ENCODE results near the gene CACNB3.
A peak's percentile ranks its signal among the peaks of the same experiment; 100 is the strongest.
"Not testable (repeated sequence)": the region's sequence is repeated elsewhere in the genome, so short reads cannot be mapped to it uniquely, and the experiment has no call there.

Gene CACNB3

GRCh38 chr12:48857278-48857994 is 39.1 kb downstream of the CACNB3 start:
- DNase-seq, result no peak

- no peak for DNase-seq
Measured at GRCh38 chr12:48858043-48858442, 39.7 kb downstream of the CACNB3 start.

GRCh38 chr12:48859607-48860006 is 41.3 kb downstream of the CACNB3 start:
- no peak for DNase-seq

GRCh38 chr12:48860236-48860635 is 41.9 kb downstream of the CACNB3 start:
- not testable (repeated sequence) for DNase-seq

- DNase-seq, result no peak
Measured at GRCh38 chr12:48861111-48861510, 42.8 kb downstream of the CACNB3 start.

DNA sequence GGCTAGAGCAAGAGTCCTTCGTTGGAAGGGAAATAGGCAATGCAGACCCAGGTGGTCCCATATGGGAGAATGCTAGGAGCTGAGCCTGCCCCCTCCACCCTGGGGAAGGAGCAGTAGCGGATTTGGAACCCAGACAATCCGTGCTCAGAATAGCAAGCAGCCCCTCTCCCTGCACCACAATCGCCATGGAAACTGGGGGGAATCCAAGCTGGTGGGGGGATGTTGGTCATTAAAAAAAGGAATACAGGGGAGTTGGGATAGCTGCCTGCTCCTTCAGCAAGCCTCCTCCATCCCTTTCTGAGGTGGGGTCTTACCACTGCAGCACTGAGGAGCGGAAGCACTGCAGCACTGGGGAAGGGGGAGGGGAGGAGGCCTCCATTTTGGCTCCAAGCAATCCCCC is 44.5 kb downstream of the CACNB3 start:
- DNase-seq, result no peak

DNA sequence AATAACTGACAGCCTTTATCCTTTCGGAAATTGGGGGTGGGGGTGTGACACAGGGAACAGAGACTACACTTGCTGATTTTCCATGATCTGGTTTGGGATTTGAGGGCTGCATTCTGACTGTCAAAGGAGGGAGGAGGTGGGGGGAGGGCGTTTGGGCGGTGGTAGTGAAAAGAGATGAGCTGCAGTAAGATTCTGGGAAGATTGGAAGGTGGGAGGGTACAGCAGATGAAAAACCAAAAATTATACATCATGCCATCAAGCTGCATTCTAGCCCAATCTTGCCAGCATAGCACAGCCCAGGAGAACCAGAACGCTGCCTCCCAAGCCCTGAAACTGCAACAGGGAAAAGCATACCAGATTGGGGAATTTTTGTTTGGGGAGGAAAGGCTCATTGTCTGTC is 45.0 kb downstream of the CACNB3 start:
- no peak for DNase-seq

DNA sequence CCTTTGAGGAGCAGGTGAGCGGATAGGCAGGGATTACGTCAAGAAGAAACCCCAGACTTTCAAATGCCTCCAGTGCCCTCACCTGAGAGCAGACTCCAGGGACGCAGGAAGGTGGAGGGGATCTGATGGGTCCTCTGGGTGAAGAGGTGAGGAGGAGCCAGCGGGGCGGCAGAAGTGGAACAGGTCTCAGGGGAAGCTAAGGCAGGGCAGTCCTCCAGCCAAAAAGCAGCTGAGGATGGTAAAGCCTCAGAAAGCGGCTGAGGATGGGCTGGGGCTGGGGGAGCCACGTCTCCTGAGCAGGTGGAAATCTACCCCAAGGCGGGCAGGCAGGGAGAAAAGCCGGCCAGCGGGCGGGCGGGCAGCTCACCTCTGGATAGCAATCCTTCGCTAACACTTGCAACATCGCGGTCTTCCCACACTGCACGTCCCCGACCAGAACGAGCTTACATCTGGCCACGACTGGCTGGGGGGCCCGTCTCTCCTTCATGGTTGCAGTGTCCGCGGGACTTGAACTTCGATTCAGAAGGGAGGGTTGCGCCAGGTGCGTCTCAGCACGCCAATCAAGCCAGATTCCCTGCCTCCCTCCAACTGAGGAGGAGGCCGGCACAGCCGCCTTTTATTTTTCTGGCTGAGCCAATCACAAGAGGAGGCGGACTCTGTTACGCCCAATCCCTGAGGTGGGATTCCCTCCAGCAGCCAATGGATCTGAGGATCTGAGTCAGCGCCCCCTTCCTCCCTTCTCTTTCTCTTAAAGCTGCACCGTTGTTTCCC is 47.2 kb downstream of the CACNB3 start, which contains the start of gene RND1:
RND1 (minus strand) TSS at position 590 of the 771 bp plus-strand sequence; CDS start at position 487, 103 bp downstream.
- DNase-seq, result peak; percentile 92

- no peak for DNase-seq
Measured at GRCh38 chr12:48866052-48866711, 47.9 kb downstream of the CACNB3 start.

GRCh38 chr12:48868451-48868850 is 50.2 kb downstream of the CACNB3 start:
- DNase-seq, result no peak

GRCh38 chr12:48869191-48869590 is 50.9 kb downstream of the CACNB3 start:
- DNase-seq, result no peak

DNA sequence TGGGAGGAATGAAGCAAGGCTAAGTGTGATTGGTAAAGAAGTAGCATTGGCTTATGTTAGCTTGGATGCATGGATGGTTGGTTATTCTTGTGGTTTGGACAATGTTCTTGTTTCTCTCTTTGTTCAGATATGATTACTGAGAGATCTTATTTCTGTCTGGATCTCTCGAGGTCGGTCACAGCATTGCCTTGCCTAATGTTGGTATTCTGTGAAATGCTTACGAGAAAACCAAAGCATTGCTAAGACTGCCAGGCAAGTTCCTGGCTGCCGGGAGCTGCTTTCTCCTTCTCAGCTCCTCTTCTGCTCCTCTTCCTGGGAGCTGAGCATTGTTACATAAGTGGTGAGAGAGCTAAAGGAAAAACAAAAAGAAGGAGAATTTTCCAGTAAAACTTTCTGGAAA is 54.8 kb downstream of the CACNB3 start:
- no peak for DNase-seq

DNA sequence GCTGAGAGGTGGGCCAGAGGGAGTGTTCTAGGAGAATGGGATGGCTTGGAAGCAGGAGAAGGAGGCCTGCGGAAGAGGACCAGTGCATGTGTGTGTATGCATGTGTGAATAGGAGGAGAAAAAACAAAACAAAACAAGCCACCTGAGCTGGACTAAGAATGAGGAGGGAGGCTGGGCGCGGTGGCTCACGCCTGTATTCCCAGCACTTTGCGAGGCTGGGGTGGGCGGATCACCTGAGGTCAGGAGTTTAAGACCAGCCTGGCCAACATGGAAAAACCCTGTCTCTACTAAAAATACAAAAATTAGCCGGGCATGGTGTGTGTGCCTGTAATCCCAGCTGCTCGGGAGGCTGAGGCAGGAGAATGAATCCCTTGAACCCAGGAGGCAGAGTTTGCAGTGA is 55.2 kb downstream of the CACNB3 start:
- DNase-seq, result not testable (repeated sequence)

GRCh38 chr12:48875944-48876515 is 57.7 kb downstream of the CACNB3 start:
- no peak for DNase-seq
